GM19468 (cell line): ENCODE data around the gene RBP2.

ENCODE experiments used
- ATAC-seq: cut with Tn5 transposase; IDR thresholded peaks from one replicate; pipeline ENCODE4 v1.9.1; 2021; ENCODE audit warnings: mild to moderate bottlenecking, moderate library complexity, moderate number of reproducible peaks; ENCODE audit not compliant: unreplicated experiment; ENCODE audit errors: extremely low read depth

The RBP2 gene

GRCh38 chr3:139476348-139476747, at the start of gene RBP2:
Gene RBP2 (minus strand): TSS chr3:139476516. CDS start chr3:139476459, 57 bp downstream.
- no peak for ATAC-seq

- no peak for ATAC-seq
These were observed 48.7 kb upstream of the RBP2 start for GRCh38 chr3:139524841-139525636.

DNA sequence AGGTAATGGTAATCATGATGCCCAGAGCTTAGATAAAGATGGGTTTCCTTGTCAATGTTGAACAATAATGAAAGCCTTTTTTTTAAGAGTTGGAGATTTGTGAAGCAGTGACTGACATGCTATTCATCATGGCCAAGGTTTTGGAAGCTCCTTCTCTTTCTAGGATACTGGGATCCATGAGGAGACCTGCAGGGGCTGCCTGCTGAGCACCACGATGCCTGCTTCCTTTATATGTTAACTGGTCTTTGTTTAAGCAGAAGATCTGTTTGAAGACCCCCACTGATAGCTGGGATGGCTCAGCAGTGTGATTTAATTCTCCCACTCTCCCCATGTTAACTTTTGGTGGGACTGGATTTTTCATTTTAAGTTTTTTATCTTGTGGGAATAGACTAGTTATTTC, 47.4 kb upstream of the RBP2 start:
- ATAC-seq: no peak

GRCh38 chr3:139523166-139523565, 46.9 kb upstream of the RBP2 start:
- no peak for ATAC-seq

GRCh38 chr3:139522421-139522820, 46.1 kb upstream of the RBP2 start:
- ATAC-seq: no peak

- ATAC-seq: no peak
These were observed 45.5 kb upstream of the RBP2 start for GRCh38 chr3:139521816-139522215.

DNA sequence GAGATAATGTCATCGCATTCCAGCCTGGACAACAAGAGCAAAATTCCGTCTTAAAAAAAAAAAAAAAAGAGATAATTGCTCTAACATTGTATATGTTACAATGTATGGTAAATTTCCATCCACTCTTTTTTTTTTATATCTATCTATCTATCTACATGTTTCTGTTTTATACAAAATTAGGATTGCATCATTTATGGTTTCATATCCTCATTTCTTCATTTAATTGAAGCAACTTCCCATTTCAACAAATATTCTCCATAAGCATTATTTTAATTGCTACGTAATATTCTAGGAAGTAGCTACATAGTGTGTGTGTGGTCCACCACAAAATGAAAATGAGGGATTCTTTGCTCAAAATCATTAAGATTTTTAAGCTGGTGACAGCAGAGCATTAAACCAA, 44.8 kb upstream of the RBP2 start:
- ATAC-seq: no peak

- ATAC-seq: no peak
These were observed 43.9 kb upstream of the RBP2 start for GRCh38 chr3:139519998-139520737.

DNA sequence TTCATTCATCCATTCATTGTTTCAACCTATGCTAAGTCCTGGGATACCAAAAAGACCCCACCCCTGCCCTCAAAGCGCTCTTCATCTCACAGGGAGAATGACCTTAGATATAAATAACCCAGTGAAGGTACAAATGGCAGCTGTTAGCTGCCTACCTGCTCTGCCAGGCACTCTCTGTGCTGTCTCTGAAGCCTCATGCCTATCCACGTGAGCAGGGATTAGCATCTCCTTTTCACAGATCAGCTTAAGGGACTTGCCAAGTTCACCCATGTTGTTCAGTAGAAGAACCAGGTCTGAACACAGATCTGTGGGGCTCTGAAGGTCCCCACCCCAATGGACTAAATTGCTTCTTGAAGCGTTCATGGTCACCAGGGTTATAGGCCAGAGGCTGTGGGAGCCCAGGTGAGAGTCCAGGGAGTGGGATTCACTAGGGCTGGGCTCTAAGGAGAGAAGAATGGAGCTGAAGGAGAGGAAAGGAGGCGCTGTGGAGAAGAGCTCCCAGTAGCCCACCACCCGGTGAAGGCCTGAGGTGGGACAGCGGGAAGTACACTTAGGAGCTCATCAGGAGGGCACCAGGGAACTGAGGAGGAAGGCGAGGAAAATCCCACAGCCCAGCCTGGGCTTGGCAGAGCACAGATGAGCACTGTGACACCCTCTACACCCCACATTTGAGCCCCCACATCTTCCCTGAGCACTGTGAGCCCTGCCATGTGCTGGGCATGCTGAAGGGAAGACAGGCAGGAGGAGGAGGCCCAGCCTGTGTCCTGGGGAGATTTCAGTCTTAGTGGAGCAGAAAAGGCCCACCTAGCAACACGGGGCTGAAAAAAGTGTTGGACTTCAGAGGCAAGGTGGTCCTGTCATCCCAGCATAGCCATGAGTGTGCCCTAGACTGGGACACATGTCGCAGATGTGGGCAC, 42.9 kb upstream of the RBP2 start:
- no peak for ATAC-seq

DNA sequence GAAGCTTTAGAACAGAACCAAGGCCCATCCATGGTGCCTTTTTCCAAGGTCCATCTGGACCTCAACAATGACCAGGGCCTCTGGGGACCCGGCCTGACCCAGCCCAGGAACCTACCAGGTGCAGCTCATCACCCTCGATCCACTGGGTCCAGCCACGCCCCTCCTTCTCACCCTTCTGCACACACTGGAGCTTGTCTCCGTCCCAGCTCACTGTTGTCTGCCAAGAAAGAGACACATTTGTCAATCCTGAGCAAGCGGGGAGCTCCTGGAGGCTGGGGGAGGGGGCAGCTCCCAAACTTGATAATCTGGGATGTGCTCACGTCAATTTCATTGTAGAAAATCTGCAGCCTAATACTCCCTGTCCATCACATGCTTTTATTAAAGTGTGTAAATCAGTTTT, 42.0 kb upstream of the RBP2 start:
- no peak for ATAC-seq

DNA sequence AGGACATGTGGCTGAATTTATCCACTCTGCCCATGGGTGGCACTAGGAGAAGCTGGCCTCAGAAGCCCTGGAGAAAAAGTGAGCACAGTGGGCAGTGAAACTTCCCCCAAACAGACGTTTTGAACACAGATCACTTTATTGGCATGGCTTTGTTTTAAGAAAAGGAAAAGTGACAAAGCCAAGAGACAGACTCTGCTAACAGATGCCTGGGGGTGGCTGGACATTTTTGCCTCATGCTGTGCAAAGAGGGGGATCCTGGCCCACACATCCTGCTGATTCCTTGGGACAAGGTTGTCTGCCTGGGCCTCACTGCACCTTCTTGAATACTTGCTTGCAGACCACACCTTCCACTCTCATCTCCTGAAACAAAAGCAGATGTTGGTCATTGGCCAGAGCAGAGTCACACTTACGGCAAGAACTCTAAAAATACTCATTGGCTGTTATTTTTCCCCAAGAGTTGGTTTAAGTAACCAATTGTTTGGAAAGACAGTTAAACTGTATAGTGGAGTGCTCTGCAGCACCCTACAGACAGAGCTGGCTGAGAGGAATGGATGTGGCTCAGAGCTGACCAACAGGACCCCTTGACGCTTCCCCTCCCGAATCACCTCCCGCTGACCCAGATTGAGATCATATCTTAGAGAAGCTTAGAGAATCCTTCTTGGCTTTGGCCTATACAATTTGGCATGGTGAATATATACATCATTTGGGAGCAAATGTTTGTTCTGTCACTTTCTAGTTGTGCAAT, 41.2 kb upstream of the RBP2 start:
- no peak for ATAC-seq

GRCh38 chr3:139514741-139515140, 38.4 kb upstream of the RBP2 start:
- ATAC-seq: no peak

- ATAC-seq: no peak
These were observed 33.3 kb upstream of the RBP2 start for GRCh38 chr3:139509631-139510030.

DNA sequence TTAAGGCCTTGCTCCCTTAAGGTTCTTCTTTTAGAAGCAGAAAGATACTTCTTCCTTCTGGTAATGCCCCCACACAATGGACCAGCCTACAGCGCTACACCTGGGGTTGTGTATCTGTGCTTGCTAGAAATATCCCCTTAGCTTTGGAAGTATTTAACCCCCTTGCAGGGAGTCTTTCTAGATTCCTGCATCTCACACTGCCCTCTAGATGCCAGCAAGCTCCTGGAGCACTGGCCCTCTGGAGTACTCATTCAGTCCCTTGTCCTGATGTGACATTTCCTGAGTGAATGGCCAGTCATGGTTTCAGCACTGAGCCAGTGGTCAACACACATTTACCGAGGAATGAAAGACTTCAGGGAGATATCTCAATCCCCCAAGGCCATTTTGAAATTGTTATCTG, 30.4 kb upstream of the RBP2 start:
- ATAC-seq: no peak

- no peak for ATAC-seq
These were observed 29.6 kb upstream of the RBP2 start for GRCh38 chr3:139505829-139506386.

DNA sequence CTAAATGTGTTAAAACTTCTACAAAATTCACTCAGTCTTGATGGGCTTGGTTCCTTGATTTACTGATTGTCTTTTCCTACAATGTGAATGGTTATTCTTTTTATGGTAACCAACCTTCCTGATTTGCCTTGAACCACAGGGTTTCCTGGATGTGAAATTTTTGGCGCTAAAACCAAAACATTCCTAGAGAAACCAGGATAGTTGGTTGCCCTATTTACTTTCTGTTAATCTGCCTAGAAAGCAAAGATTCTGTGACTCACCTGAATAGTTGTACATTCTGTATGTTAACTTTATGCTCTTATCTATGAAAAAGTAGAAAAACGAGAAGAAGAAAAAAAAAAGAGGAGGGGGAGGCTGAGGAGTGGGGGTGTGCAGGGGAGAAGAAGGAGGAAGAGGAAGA, 23.2 kb upstream of the RBP2 start:
- no peak for ATAC-seq

DNA sequence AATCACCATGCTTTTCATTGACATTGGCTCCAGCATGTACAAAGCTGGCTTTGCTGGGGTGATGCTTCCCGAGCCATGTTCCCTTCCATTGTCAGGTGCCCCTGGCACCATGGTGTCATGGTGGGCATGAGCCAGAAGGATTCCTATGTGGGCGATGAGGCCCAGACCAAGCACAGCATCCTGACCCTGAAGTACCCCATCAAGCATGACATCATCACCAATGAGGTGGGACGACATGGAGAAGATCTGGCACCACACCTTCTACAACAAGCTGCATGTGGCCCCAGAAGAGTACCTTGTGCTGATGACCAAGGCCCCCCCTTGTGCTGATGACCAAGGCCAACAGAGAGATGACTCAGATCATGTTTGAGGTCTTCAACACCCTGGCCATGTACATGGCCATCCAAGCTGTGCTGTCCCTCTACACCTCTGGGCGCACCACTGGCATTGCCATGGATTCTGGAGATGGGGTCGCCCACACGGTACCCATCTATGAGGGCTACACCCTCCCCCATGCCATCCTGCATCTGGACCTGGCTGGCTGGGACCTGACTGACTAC, 17.6 kb upstream of the RBP2 start:
- no peak for ATAC-seq

- no peak for ATAC-seq
These were observed 15.7 kb upstream of the RBP2 start for GRCh38 chr3:139491966-139492365.

GRCh38 chr3:139491027-139491700, 14.8 kb upstream of the RBP2 start:
- no peak for ATAC-seq
